ENCODE results near the gene C15orf61. TPM values are rescaled to one million over a fixed set of nuclear protein-coding genes. Genes with fewer than 3 reads are reported as not detected.

Gene C15orf61
- total RNA-seq, 1 donor = 10.1 TPM

- Histone ChIP-seq H3K27ac (ENCODE audit: low read depth, low read length) (peak within 1 kb of the TSS; percentile 85), H4K20me1 (ENCODE audit: insufficient read depth, low read length) (no peaks in the 10 kb centered on the region), H3K9me3 (ENCODE audit: low read depth, low read length) (no peaks in the 10 kb centered on the region), H3K4me3 (ENCODE audit: insufficient read depth, low read length) (peak within 1 kb of the TSS; percentile 95), H3K79me2 (ENCODE audit: insufficient read depth, low read length) (peaks cover 10% of the 10 kb centered on the region), H3K27me3 (ENCODE audit: insufficient read depth, low read length) (no peaks in the 10 kb centered on the region), H3K4me2 (ENCODE audit: insufficient read depth, low read length) (peak within 1 kb of the TSS; percentile 94), H3K36me3 (ENCODE audit: insufficient read depth, low read length) (no peaks in the 10 kb centered on the region), H2AFZ (ENCODE audit: low read length) (peak within 1 kb of the TSS; percentile 98), H3K4me1 (ENCODE audit: insufficient read depth, low read length) (peaks cover 19% of the 10 kb centered on the region)
- peak; percentile 92 for DNase-seq (ENCODE audit: insufficient read length, low spot score, missing footprints)
- TF ChIP-seq, protein P1, sequence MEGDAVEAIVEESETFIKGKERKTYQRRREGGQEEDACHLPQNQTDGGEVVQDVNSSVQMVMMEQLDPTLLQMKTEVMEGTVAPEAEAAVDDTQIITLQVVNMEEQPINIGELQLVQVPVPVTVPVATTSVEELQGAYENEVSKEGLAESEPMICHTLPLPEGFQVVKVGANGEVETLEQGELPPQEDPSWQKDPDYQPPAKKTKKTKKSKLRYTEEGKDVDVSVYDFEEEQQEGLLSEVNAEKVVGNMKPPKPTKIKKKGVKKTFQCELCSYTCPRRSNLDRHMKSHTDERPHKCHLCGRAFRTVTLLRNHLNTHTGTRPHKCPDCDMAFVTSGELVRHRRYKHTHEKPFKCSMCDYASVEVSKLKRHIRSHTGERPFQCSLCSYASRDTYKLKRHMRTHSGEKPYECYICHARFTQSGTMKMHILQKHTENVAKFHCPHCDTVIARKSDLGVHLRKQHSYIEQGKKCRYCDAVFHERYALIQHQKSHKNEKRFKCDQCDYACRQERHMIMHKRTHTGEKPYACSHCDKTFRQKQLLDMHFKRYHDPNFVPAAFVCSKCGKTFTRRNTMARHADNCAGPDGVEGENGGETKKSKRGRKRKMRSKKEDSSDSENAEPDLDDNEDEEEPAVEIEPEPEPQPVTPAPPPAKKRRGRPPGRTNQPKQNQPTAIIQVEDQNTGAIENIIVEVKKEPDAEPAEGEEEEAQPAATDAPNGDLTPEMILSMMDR (IDR thresholded peaks at IDR 0.05; ENCODE audit: extremely low read depth, low read depth, low read length) = no peak
Observed at GRCh38 chr15:67542420-67543347, 21.8 kb downstream of the C15orf61 start, which contains the start of gene MAP2K5. MAP2K5 (plus strand) TSS chr15:67542703; CDS start chr15:67543336, 633 bp downstream.

DNA sequence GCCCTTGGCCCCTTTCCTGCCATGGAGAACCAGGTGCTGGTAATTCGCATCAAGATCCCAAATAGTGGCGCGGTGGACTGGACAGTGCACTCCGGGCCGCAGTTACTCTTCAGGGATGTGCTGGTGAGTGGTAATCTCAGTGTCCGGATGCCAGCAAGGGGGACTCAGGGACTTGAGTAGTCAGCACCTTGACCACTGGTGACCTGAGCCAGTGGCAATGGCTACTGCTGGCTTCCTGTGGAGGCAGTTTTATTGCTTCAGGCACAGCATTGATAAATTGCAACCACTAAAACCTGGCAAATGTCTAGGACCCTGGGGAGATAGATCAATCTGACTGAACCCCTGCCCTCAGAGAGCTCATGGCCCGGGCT, 22.4 kb downstream of the C15orf61 start:
- Histone ChIP-seq H2AFZ (ENCODE audit: low read length) (peak overlapping the region; percentile 98), H3K27ac (ENCODE audit: low read depth, low read length) (peak overlapping the region; percentile 85), H3K27me3 (ENCODE audit: insufficient read depth, low read length) (no peaks in the 10 kb centered on the region), H3K4me2 (ENCODE audit: insufficient read depth, low read length) (peak overlapping the region; percentile 94), H3K9me3 (ENCODE audit: low read depth, low read length) (no peaks in the 10 kb centered on the region), H3K79me2 (ENCODE audit: insufficient read depth, low read length) (peaks cover 10% of the 10 kb centered on the region), H3K4me3 (ENCODE audit: insufficient read depth, low read length) (peak overlapping the region; percentile 95), H4K20me1 (ENCODE audit: insufficient read depth, low read length) (peaks cover 3% of the 10 kb centered on the region), H3K4me1 (ENCODE audit: insufficient read depth, low read length) (peaks cover 25% of the 10 kb centered on the region), H3K36me3 (ENCODE audit: insufficient read depth, low read length) (no peaks in the 10 kb centered on the region)
- TF ChIP-seq, protein P1 (IDR thresholded peaks at IDR 0.05; ENCODE audit: extremely low read depth, low read depth, low read length) = no peak
- DNase-seq (ENCODE audit: insufficient read length, low spot score, missing footprints) = peak; percentile 69

DNA sequence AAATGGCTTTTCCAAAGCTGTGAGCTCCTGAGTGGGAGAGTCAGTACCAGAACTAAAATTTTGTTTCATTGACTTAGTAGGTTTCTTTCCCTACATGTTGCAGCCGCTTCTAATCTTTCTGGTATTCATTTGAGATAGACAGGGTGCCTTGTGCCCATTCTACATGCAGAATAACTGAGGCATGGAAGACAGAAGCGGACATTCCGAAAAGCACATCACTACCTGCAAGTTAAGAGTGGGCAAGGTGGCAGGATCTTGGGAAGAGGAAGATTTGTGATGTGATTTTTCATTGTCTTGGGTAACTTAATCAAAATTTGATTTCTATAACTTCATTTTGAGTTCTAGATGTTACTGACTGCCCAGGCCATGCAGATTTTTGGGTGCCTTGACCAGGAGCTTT, 23.5 kb downstream of the C15orf61 start:
- Histone ChIP-seq H3K4me2 (ENCODE audit: insufficient read depth, low read length) (no peak overlapping the region), H4K20me1 (ENCODE audit: insufficient read depth, low read length) (peaks cover 3% of the 10 kb centered on the region), H3K27me3 (ENCODE audit: insufficient read depth, low read length) (no peaks in the 10 kb centered on the region), H3K4me3 (ENCODE audit: insufficient read depth, low read length) (no peak overlapping the region), H3K79me2 (ENCODE audit: insufficient read depth, low read length) (peaks cover 10% of the 10 kb centered on the region), H3K9me3 (ENCODE audit: low read depth, low read length) (no peaks in the 10 kb centered on the region), H3K4me1 (ENCODE audit: insufficient read depth, low read length) (peaks cover 27% of the 10 kb centered on the region), H3K36me3 (ENCODE audit: insufficient read depth, low read length) (no peaks in the 10 kb centered on the region), H2AFZ (ENCODE audit: low read length) (no peak overlapping the region), H3K27ac (ENCODE audit: low read depth, low read length) (no peak overlapping the region)
- TF ChIP-seq, protein P1 (IDR thresholded peaks at IDR 0.05; ENCODE audit: extremely low read depth, low read depth, low read length) = no peak
- no peak for DNase-seq (ENCODE audit: insufficient read length, low spot score, missing footprints)

GRCh38 chr15:67545864-67546263, 24.9 kb downstream of the C15orf61 start:
- Histone ChIP-seq H2AFZ (ENCODE audit: low read length) (no peak overlapping the region), H3K4me2 (ENCODE audit: insufficient read depth, low read length) (no peak overlapping the region), H3K4me1 (ENCODE audit: insufficient read depth, low read length) (peaks cover 27% of the 10 kb centered on the region), H3K79me2 (ENCODE audit: insufficient read depth, low read length) (peaks cover 10% of the 10 kb centered on the region), H3K36me3 (ENCODE audit: insufficient read depth, low read length) (no peaks in the 10 kb centered on the region), H3K4me3 (ENCODE audit: insufficient read depth, low read length) (no peak overlapping the region), H3K27ac (ENCODE audit: low read depth, low read length) (no peak overlapping the region), H3K27me3 (ENCODE audit: insufficient read depth, low read length) (no peaks in the 10 kb centered on the region), H3K9me3 (ENCODE audit: low read depth, low read length) (no peaks in the 10 kb centered on the region), H4K20me1 (ENCODE audit: insufficient read depth, low read length) (peaks cover 3% of the 10 kb centered on the region)
- TF ChIP-seq, protein P1 (IDR thresholded peaks at IDR 0.05; ENCODE audit: extremely low read depth, low read depth, low read length) = no peak
- no peak for DNase-seq (ENCODE audit: insufficient read length, low spot score, missing footprints)

All from osteoblast (primary cell).